GM19372 (cell line): ENCODE measurements around the gene GLIPR1.
A peak's percentile ranks its signal among the peaks of the same experiment; 100 is the strongest.
"Not testable (repeated sequence)": the region's sequence is repeated elsewhere in the genome, so short reads cannot be mapped to it uniquely, and the experiment has no call there.

Experiments used
- ATAC-seq: cut with Tn5 transposase; IDR thresholded peaks from one replicate; pipeline ENCODE4 v1.9.1; 2021; ENCODE audit warnings: mild to moderate bottlenecking, low read depth, moderate library complexity; ENCODE audit not compliant: unreplicated experiment

The GLIPR1 gene

GRCh38 chr12:75508159-75508558 is 27.6 kb downstream of the GLIPR1 start:
- ATAC-seq = no peak

- no peak for ATAC-seq
These were observed 29.1 kb downstream of the GLIPR1 start for GRCh38 chr12:75509621-75510020.

GRCh38 chr12:75511116-75512048 is 30.8 kb downstream of the GLIPR1 start, which contains the start of gene KRR1:
Gene KRR1, minus strand, starts transcription at chr12:75511609. Its CDS starts 12 bp downstream, at chr12:75511597.
- peak; percentile 93 for ATAC-seq

GRCh38 chr12:75521224-75521623 is 40.7 kb downstream of the GLIPR1 start:
- ATAC-seq = not testable (repeated sequence)

- ATAC-seq = not testable (repeated sequence)
These were observed 41.6 kb downstream of the GLIPR1 start for GRCh38 chr12:75522124-75522523.

- ATAC-seq = no peak
These were observed 44.7 kb downstream of the GLIPR1 start for GRCh38 chr12:75525263-75525662.

GRCh38 chr12:75526655-75527511 is 46.3 kb downstream of the GLIPR1 start:
- peak; percentile 94 for ATAC-seq

- ATAC-seq = no peak
These were observed 47.7 kb downstream of the GLIPR1 start for GRCh38 chr12:75528272-75528671.

GRCh38 chr12:75528692-75529091 is 48.1 kb downstream of the GLIPR1 start:
- ATAC-seq = no peak

- no peak for ATAC-seq
These were observed 48.8 kb downstream of the GLIPR1 start for GRCh38 chr12:75529316-75529715.

- no peak for ATAC-seq
These were observed 49.3 kb downstream of the GLIPR1 start for GRCh38 chr12:75529826-75530225.

- ATAC-seq = no peak
These were observed 52.7 kb downstream of the GLIPR1 start for GRCh38 chr12:75533239-75533638.

- ATAC-seq = no peak
These were observed 59.3 kb downstream of the GLIPR1 start for GRCh38 chr12:75539889-75540288.

GRCh38 chr12:75542942-75543341 is 62.4 kb downstream of the GLIPR1 start:
- ATAC-seq = no peak

- ATAC-seq = no peak
These were observed 63.0 kb downstream of the GLIPR1 start for GRCh38 chr12:75543529-75543928.

- ATAC-seq = no peak
These were observed 65.1 kb downstream of the GLIPR1 start for GRCh38 chr12:75545636-75546035.

GRCh38 chr12:75548879-75549278 is 68.3 kb downstream of the GLIPR1 start:
- ATAC-seq = no peak

GRCh38 chr12:75549989-75550388 is 69.4 kb downstream of the GLIPR1 start:
- ATAC-seq = no peak

GRCh38 chr12:75550401-75551240 is 70.1 kb downstream of the GLIPR1 start:
- no peak for ATAC-seq

- no peak for ATAC-seq
These were observed 70.9 kb downstream of the GLIPR1 start for GRCh38 chr12:75551477-75551876.
